AG09309 (cell line): ENCODE measurements around the gene MLXIP.
"Not testable (repeated sequence)": the region's sequence is repeated elsewhere in the genome, so short reads cannot be mapped to it uniquely, and the experiment has no call there.

ENCODE experiments used
- DNase-seq: peaks from one replicate; pipeline ENCODE4 v3.0.0-alpha.2; 2010; ENCODE audit warnings: low read depth
- H3K4me3 ChIP-seq: 2 replicates; pipeline ENCODE4 v1.5.1; 2011; ENCODE audit warnings: mild to moderate bottlenecking, low read depth, low read length, moderate library complexity; ENCODE audit not compliant: control insufficient read depth
- CTCF ChIP-seq: IDR thresholded peaks from 2 replicates; pipeline ENCODE4 v1.5.1; 2011; ENCODE audit warnings: mild to moderate bottlenecking, low read depth, low read length, inconsistent platforms; ENCODE audit not compliant: insufficient read depth, control insufficient read depth; ENCODE audit errors: missing control alignments

Gene MLXIP

DNA sequence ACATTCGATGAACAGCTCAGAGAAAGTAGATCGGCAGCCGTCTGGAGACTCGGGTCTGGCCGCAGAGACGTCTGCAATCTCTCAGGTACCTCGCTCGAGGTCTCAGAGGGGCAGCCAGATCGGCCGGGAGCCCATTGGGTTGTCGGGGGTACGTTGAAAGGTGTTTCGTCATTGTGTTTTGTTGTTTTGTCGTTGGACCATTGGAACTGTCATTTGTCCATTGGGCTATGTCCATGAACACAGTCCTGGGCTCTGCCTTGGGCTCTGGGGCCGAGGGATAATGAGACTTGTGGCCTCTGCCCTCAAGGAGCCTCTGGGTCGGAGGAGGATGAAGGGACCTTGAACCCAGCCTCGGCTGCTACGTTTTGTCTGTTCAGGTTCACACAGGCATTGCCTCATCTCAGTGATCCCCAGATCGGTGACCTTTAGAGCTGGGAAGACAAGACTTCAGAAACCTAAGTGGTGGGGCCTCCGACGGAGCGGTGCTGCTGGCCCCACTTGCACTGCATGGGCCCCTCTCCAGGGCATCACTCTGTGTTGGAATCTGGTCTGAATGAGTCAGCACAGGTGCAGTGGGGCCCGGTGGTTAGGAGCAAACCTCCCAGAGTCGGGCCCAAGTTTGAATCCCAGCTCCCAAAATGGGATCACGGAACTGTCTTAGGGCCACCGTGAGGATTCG lies 23.6 kb upstream of the MLXIP start:
- H3K4me3 ChIP-seq: no peak overlapping the region
- DNase-seq: no peak
- no peak for TF ChIP-seq CTCF

DNA sequence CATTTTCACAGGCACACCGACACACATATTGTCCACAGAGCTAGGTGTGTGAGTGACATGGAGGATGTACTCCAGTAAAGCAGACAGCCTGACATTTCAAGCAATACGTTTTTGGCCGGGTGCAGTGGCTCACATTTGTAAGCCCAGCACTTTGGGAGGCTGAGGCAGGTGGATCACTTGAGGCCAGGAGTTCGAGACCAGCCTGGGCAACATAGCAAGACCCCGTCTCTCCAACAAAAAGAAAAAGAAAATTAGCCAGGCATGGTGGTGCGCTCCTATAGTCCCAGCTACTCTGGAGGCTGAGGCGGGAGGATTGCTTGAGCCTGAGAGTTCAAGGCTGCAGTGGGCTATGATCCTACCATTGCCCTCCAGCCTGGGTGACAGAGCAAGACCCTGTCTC lies 22.1 kb upstream of the MLXIP start:
- DNase-seq, H3K4me3 ChIP-seq: not testable (repeated sequence)

- DNase-seq: no peak
- TF ChIP-seq CTCF: no peak
- H3K4me3 ChIP-seq: no peak overlapping the region
Observed at GRCh38 chr12:122057007-122057735, 21.4 kb upstream of the MLXIP start.

DNA sequence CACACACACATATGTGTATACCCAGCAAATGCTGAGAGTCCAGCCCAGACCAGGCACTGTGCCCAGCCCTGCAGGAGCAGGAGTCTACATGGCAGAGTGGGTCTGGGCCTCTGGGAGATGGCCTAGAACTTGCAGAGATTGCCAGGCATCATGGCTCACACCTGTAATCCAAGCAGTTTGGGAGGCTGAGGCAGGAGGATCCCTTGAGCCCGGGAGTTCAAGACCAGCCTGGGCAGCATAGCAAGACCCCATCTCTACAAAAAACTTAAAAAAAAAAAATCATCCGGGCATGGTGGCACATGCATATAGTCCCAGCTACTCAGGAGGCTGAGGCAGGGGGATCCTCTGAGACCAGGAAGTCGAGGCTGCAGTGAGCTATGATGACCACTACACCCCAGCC lies 20.8 kb upstream of the MLXIP start:
- no peak for DNase-seq
- TF ChIP-seq CTCF: no peak
- no peak overlapping the region for H3K4me3 ChIP-seq

- DNase-seq: no peak
- no peak for TF ChIP-seq CTCF
- no peak overlapping the region for H3K4me3 ChIP-seq
Observed at GRCh38 chr12:122058549-122059149, 19.9 kb upstream of the MLXIP start.

- H3K4me3 ChIP-seq: no peak overlapping the region
- DNase-seq: no peak
- TF ChIP-seq CTCF: no peak
Observed at GRCh38 chr12:122059203-122059960, 19.2 kb upstream of the MLXIP start.
